K562 (cell line): ENCODE results near the gene PUSL1. TPM values are rescaled to one million over a fixed set of nuclear protein-coding genes. Genes with fewer than 3 reads are reported as not detected.

Source experiments
- AFF1 ChIP-seq, 2 experiments: fragments of 450-650 bp; IDR thresholded peaks; 2 replicates each; pipeline ENCODE4 v1.6.1; 2018; ENCODE audit warnings: mild to moderate bottlenecking in 2 of 2, low read depth in 1 of 2; ENCODE audit not compliant: partially characterized antibody in 2 of 2
- BCLAF1 ChIP-seq, 2 experiments: fragments of 450-650 bp in 1 of 2; IDR thresholded peaks; 2 replicates each; pipeline ENCODE4 v1.6.1; 2011 to 2017; ENCODE audit warnings: low read depth in 2 of 2, antibody characterized with exemption in 1 of 2, borderline replicate concordance in 1 of 2, low read length in 1 of 2, mild to moderate bottlenecking in 1 of 2, mixed read lengths in 1 of 2; ENCODE audit not compliant: control insufficient read depth in 1 of 2
- EWSR1 ChIP-seq: fragments of 450-650 bp; IDR thresholded peaks from 2 replicates; pipeline ENCODE4 v1.6.1; 2018; ENCODE audit warnings: borderline replicate concordance, mild to moderate bottlenecking, low read depth, moderate library complexity; ENCODE audit not compliant: partially characterized antibody
- FOXP1 ChIP-seq: sonication (generic); formaldehyde crosslinking; IDR thresholded peaks from 2 replicates; pipeline ENCODE4 v1.8.0; 2022; ENCODE audit warnings: mild to moderate bottlenecking, missing genetic modification reagents
- MGA ChIP-seq: fragments of 450-650 bp; IDR thresholded peaks from 2 replicates; pipeline ENCODE4 v1.6.1; 2016; ENCODE audit warnings: mild to moderate bottlenecking, moderate library complexity
- ZNF23 ChIP-seq: fragments of 250-450 bp; sonication (Bioruptor Pico); IDR thresholded peaks from 2 replicates; pipeline ENCODE4 v1.4.0; 2020; ENCODE audit warnings: mild to moderate bottlenecking
- polyA plus RNA-seq, 8 experiments: library from polyadenylated mRNA; depleted of rRNA in 4 of 8; stranded (reverse) in 5 of 8; unstranded in 3 of 8; fragments of >200 nt; fragmentation: Nextera tagmentation in 2 of 8; fragmentation: Illumina TruSeq in 1 of 8; extraction: Ambion mirVana in 2 of 8; extraction: Trizol in 1 of 8; gene quantifications; 2 replicates each; pipeline versions ENCODE4 v1.2.1 to v1.2.3, GENCODE V29; 2011 to 2014; ENCODE audit warnings: inconsistent platforms in 1 of 8, missing spikeins in 1 of 8
- total RNA-seq, 7 experiments: library from RNA; depleted of rRNA in 6 of 7; stranded (reverse); fragments of >200 nt in 6 of 7; fragmentation: Illumina TruSeq in 2 of 7; extraction: Trizol in 2 of 7; gene quantifications; 2 replicates each; pipeline versions ENCODE4 v1.2.1 to v1.2.3, GENCODE V29; 2011 to 2021; ENCODE audit warnings: low replicate concordance in 1 of 7

Gene PUSL1
- total and polyA plus RNA-seq, 9 of the 15 experiments (the other 6 are each of a cell fraction or from before 2014, with no cell fraction given), result 0.62 to 86.9 (median 13.6) TPM

- TF ChIP-seq MGA, result peak; percentile 74
- TF ChIP-seq AFF1 (IDR thresholded peaks at IDR 0.05; ENCODE audit: low read depth in 1 of 2, partially characterized antibody in 2 of 2), result no peak
- TF ChIP-seq EWSR1, result no peak
- TF ChIP-seq BCLAF1 (IDR thresholded peaks at IDR 0.05; ENCODE audit: borderline replicate concordance in 1 of 2, control insufficient read depth in 1 of 2, low read depth in 2 of 2, low read length in 1 of 2), result no peak
- TF ChIP-seq FOXP1 (CRISPR knock-in tag), result peak; percentile 77
- TF ChIP-seq ZNF23 (CRISPR knock-in tag), result no peak
Observed at GRCh38 chr1:1347663-1348419, 39.4 kb downstream of the PUSL1 start (continued).
